ENCODE measurements around the gene SKIL.

Gene SKIL

GRCh38 chr3:170350515-170351413, 6.8 kb upstream of the SKIL start:
- CTCF ChIA-PET, result interaction anchor here (0.6 kb wide), 1 partner anchor 132 kb away, joined by 4 read pairs; no protein-coding TSS in a partner anchor
- DNase-seq (ENCODE audit: low spot score), result no peak
- TF ChIP-seq, protein P1, sequence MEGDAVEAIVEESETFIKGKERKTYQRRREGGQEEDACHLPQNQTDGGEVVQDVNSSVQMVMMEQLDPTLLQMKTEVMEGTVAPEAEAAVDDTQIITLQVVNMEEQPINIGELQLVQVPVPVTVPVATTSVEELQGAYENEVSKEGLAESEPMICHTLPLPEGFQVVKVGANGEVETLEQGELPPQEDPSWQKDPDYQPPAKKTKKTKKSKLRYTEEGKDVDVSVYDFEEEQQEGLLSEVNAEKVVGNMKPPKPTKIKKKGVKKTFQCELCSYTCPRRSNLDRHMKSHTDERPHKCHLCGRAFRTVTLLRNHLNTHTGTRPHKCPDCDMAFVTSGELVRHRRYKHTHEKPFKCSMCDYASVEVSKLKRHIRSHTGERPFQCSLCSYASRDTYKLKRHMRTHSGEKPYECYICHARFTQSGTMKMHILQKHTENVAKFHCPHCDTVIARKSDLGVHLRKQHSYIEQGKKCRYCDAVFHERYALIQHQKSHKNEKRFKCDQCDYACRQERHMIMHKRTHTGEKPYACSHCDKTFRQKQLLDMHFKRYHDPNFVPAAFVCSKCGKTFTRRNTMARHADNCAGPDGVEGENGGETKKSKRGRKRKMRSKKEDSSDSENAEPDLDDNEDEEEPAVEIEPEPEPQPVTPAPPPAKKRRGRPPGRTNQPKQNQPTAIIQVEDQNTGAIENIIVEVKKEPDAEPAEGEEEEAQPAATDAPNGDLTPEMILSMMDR (conservative IDR thresholded peaks at IDR 0.05; ENCODE audit: low read depth), result no peak
- no peak overlapping the region for H3K27ac ChIP-seq
- POLR2A ChIA-PET (ENCODE audit: low non-redundant PET), result no interaction called here

DNA sequence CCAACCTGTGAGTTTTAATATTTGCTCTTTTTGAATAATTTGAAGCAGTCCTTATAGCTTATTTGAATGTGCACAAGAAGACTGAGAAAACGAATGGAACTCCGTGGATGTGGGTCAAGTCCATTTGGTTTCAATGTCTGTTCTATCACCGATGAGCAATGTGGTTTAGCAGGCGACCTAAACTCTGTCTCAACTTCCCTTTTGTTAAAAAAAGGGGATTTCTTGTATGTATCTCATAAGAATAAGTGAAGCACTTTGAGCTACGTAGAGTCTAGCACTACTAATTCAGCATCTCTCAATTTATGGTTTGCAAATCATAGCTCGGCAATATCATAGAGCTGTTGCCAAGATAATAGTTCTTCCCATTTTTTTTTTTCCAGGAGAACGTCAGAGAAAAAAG, 4.6 kb upstream of the SKIL start:
- CTCF ChIA-PET, result interaction anchor here (0.5 kb wide), 1 partner anchor 61 kb away, joined by 3 read pairs; no protein-coding TSS in a partner anchor
- no peak for DNase-seq (ENCODE audit: low spot score)
- H3K27ac ChIP-seq, result no peak overlapping the region
- POLR2A ChIA-PET (ENCODE audit: low non-redundant PET), result no interaction called here
- TF ChIP-seq, protein P1 (conservative IDR thresholded peaks at IDR 0.05; ENCODE audit: low read depth), result no peak

- POLR2A ChIA-PET (ENCODE audit: low non-redundant PET), result no interaction called here
Observed at GRCh38 chr3:170353485-170353884, 4.0 kb upstream of the SKIL start.

DNA sequence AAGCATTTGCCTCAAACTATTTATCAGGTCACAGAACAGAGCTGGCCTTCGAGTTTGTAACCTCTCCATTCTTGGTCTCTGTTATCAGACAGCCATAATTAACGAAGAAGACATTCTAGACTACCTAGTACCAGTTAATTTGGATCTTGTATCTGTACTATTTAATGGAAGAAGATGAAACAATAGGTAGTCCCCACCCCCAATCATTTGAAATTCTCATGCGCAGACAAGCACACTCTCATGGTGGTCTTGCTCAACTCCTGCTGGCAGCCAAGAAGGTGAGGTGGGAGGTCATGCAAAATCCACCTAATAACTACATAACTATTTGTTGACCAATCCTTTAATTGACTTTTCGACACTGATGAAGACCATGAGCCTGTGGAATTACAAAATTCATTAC, 2.8 kb upstream of the SKIL start:
- no peak for DNase-seq (ENCODE audit: low spot score)
- CTCF ChIA-PET, result no interaction called here
- TF ChIP-seq, protein P1 (conservative IDR thresholded peaks at IDR 0.05; ENCODE audit: low read depth), result no peak
- H3K27ac ChIP-seq, result no peak overlapping the region
- POLR2A ChIA-PET (ENCODE audit: low non-redundant PET), result no interaction called here

More at GRCh38 chr3:170353485-170353884, 4.0 kb upstream of the SKIL start:
- no peak overlapping the region for H3K27ac ChIP-seq
- TF ChIP-seq, protein P1 (conservative IDR thresholded peaks at IDR 0.05; ENCODE audit: low read depth), result no peak
- CTCF ChIA-PET, result no interaction called here
- DNase-seq (ENCODE audit: low spot score), result no peak

DNA sequence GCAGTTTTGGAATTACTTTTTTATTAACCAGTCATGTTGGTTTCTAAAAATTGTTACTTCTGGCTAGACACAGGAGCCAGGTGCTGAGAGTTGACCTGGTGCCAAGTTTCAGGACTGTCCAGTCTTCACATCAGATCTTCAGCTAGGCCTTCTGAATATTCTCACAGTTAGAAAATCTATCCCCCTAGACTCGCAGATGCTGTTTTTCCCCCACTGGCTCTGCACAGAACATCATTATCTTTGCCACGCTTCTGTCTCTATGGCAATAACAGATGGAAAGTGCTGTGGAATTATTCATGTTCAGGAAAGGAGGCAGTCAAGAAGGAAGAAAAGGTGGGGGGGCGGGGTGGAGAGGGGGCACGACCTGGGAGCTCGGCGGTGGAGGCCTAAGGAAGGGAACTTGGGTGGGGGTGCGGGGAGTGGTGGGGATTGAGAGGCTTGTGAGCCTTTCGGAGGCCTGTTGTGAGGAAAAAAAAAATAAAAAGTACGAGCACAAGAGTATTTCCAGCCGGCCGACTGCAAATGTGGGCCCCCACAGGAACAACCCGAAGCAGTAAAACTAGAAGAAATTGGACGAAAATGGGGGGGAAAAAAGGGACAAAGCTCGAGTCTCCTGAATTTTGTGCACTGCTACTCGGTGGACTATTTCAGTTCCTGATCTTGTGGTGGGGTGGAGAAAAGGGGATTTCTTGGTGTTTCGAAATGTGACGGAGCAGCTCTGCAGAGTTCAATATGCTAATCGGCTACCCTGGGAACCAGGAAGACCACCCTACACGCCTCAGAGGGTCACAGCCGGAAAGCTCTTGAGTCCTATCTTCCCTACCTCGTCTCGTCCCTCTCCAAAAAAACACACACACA, 1.5 kb upstream of the SKIL start:
- no peak for DNase-seq (ENCODE audit: low spot score)
- POLR2A ChIA-PET (ENCODE audit: low non-redundant PET), result interaction anchor here (1.2 kb wide), 1 partner anchor 41 kb away, joined by 3 read pairs; no protein-coding TSS in a partner anchor
- CTCF ChIA-PET, result interaction anchor here (0.5 to 1.0 kb wide), 3 partner anchors 11 to 178 kb away, joined by 3 read pairs; no protein-coding TSS in a partner anchor
- peak overlapping the region; percentile 99 for H3K27ac ChIP-seq
- TF ChIP-seq, protein P1 (conservative IDR thresholded peaks at IDR 0.05; ENCODE audit: low read depth), result no peak

DNA sequence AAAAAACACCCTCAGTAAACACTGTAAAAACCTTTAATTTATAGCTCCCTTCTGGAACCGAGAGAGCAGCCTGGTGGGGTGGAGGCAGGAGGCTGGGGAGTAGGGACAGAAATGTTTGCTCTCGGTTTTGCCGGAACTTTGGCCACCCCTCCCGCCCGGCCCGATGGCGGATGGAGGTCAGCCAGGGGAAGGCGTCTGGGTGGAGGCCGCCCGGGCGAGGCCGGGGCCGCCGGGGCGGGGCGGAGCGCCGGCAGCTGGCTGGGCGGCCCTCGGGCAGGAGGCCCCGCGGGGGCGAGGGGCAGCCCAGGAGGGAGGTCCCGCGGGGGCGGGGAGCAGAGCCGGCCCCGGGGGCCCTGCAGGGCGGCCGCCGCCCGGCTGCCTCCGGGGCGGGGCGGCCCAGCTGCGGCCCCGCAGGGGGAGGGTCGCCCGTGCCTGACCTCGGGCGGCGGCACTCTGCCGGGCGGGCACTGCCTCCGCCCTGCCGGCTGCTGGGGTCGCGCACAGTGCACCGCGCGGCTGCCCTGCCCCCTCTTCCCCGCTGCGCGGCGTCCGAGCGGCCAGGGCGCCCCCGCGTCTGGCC, 829 bp upstream of the SKIL start:
- peak; percentile 43 for DNase-seq (ENCODE audit: low spot score)
- CTCF ChIA-PET, result interaction anchor here (0.6 to 1.0 kb wide), 3 partner anchors 10 to 179 kb away, joined by 3 read pairs; no protein-coding TSS in a partner anchor
- POLR2A ChIA-PET (ENCODE audit: low non-redundant PET), result interaction anchor here (0.6 to 1.2 kb wide), 3 partner anchors 41 to 155 kb away, joined by 3 to 10 read pairs (median 5); no protein-coding TSS in a partner anchor

More for the DNA sequence above, 829 bp upstream of the SKIL start:
- peak overlapping the region; percentile 99 for H3K27ac ChIP-seq
- TF ChIP-seq, protein P1 (conservative IDR thresholded peaks at IDR 0.05; ENCODE audit: low read depth), result no peak
